ENCODE measurements around the gene THSD7B. TPM values are rescaled to one million over a fixed set of nuclear protein-coding genes. Genes with fewer than 3 reads are reported as not detected.

THSD7B gene
- total and polyA plus RNA-seq, 9 of the 15 experiments (the other 6 are each of a cell fraction or from before 2014, with no cell fraction given) = not detected

GRCh38 chr2:137202318-137202717 is 437.0 kb downstream of the THSD7B start:
- no peak overlapping the region for H3K4me2 ChIP-seq (ENCODE audit: insufficient read depth, low read length)
- DNase-seq (ENCODE audit: extremely low read depth in 1 of 4, low spot score in 3 of 4) = no peak
- intact Hi-C loops (cut with micrococcal nuclease) (no loop called here), in situ Hi-C loops (cut with MboI) (no loop called here)
- ChIA-PET CTCF (ENCODE audit: low intra/inter-chr PET ratio) (no interaction called here), POLR2A (no interaction called here)
- no peaks in the 10 kb centered on the region for H3K27me3 ChIP-seq (ENCODE audit: control insufficient read depth in 2 of 2, insufficient read depth in 2 of 2, low read length in 2 of 2)
- no peak overlapping the region for H2AFZ ChIP-seq (ENCODE audit: low read depth, low read length)
- no peaks in the 10 kb centered on the region for H3K79me2 ChIP-seq (ENCODE audit: control insufficient read depth, insufficient read depth, low read length)
- H4K20me1 ChIP-seq (replicated peaks; ENCODE audit: control insufficient read depth, insufficient read depth, low read length) = no peaks in the 10 kb centered on the region
- BruUV-seq (replicated peaks) = no TSS peak
- H3K27ac ChIP-seq (ENCODE audit: extremely low read depth, low read depth, low read length) = no peak overlapping the region
- no peaks in the 10 kb centered on the region for H3K9me1 ChIP-seq (ENCODE audit: control insufficient read depth, insufficient read depth, low read length)
- H3K4me3 ChIP-seq = no peak overlapping the region
- 0 out of 2 replicates have a peak, but pooled peaks cover 2% of the 10 kb centered on the region for H3K9me3 ChIP-seq (replicated peaks; ENCODE audit: control insufficient read depth, insufficient read depth, low read depth, low read length)
- H3K9ac ChIP-seq (ENCODE audit: insufficient read depth in 1 of 2, low read depth in 2 of 2, low read length in 2 of 2) = no peak overlapping the region
- WGBS (ENCODE audit: insufficient coverage, low coverage, missing lambda C conversion rate) = 3% methylated on average over 4 of the region's 4 CpGs
- H3K4me1 ChIP-seq (replicated peaks in 1 of 2; ENCODE audit: control insufficient read depth in 2 of 2, insufficient read depth in 2 of 2, low read length in 2 of 2) = no peaks in the 10 kb centered on the region
- no peak for ATAC-seq
- H3K36me3 ChIP-seq (ENCODE audit: control insufficient read depth, insufficient read depth, low read length) = no peaks in the 10 kb centered on the region
- FAIRE-seq = no peak
- no peak for TF ChIP-seq ZNF253 (CRISPR knock-in tag; conservative IDR thresholded peaks at IDR 0.05)
- TF ChIP-seq ZNF395 (CRISPR knock-in tag; IDR thresholded peaks at IDR 0.05) = no peak
- no peak for TF ChIP-seq POU5F1 (IDR thresholded peaks at IDR 0.05; ENCODE audit: borderline replicate concordance, low read depth, low read length, partially characterized antibody)
- no peak for TF ChIP-seq ZBTB5 (IDR thresholded peaks at IDR 0.05)
- TF ChIP-seq ZNF354B (CRISPR knock-in tag; IDR thresholded peaks at IDR 0.05) = no peak
- no peak for TF ChIP-seq BRD9 (IDR thresholded peaks at IDR 0.05; ENCODE audit: low read depth, partially characterized antibody)
- TF ChIP-seq POLR3A (IDR thresholded peaks at IDR 0.05; ENCODE audit: borderline replicate concordance, extremely low read depth, insufficient read depth, insufficient read length) = no peak
- TF ChIP-seq DPF2 (IDR thresholded peaks at IDR 0.05) = no peak
- TF ChIP-seq MBD1 (CRISPR knock-in tag; IDR thresholded peaks at IDR 0.05) = no peak
- TF ChIP-seq FOXP1 (CRISPR knock-in tag; IDR thresholded peaks at IDR 0.05) = no peak
- no peak for TF ChIP-seq HLTF (IDR thresholded peaks at IDR 0.05)
- TF ChIP-seq CEBPZ (IDR thresholded peaks at IDR 0.05; ENCODE audit: borderline replicate concordance, low read depth, low read length) = no peak
- no peak for TF ChIP-seq ZNF280B (CRISPR knock-in tag; IDR thresholded peaks at IDR 0.05)

Data from K562 (cell line).